ENCODE data around the gene GCAT.

GCAT gene

DNA sequence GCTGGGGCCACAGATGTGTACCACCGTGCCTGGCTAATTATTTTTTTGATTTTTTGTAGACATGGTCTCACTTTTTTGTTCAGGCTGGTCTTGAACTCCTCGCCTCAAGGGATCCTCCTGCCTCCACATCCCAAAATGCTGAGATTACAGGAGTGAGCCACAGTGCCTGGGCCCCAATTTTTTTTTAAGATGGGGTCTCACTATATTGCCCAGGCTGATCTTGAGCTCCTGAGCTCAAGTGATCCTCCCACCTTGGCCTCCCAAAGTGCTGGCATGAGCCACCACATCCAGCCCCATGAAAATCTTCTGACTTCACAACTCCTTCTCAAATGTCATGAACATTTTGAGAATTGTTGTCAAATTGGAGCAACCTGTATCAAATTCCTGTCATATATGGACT lies 38.7 kb downstream of the GCAT start:
- no peak for DNase-seq

DNA sequence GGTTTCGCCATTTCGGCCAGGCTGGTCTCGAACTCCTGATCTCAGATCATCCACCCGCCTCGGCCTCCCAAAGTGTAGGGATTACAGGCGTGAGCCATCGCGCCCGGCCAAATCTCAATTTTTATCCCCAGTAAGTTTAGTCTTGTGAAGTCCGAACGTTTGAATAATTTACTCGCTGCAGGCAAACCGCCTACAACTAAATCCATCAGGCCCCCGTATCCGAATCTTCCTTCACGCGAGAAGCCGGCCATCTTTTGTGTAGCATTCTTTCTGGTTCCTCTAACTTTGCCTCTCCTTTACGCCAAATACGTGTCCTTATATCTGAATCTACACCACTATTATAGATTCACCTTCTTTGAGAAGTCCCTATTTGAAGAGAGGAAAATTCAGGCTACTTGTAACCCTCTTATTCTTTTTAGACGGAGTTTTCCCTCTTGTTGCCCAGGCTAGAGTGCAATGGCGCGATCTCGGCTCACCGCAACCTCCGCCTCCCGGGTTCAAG lies 40.9 kb downstream of the GCAT start:
- DNase-seq, result peak in 1 of 2 donors; percentile 36

DNA sequence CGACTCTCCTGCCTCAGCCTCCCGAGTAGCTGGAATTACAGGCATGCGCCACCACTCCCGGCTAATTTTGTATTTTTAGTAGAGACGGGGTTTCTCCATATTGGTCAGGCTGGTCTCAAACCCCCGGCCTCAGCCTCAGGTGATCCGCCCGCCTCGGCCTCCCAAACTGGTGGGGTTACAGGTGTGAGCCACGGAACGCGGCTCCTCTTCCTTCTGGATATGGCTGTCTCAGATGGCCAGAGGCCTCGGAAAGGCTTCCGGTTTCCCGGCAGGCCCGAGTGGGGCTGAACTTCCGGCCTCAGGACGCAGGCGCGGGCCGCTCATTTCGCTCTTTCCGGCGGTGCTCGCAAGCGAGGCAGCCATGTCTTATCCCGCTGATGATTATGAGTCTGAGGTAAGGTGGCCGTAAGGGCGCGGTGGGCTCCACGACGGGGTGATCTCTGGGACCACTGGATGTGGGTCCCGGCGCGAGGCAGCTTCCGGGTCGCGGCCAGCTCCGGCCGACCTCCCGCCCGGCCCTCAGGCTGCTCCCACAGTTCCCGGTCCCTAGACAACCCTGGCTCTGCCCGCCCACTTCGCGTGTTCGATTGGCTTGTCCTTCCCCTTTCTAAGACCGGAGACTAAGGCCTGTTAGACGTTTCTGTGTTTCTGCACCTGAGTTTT lies 41.5 kb downstream of the GCAT start, which contains the start of gene EIF3L:
TSS of gene EIF3L (plus strand) at position 331 of the 663 bp plus-strand sequence. CDS start at position 362, 31 bp downstream.
- DNase-seq, result peak; percentile 88

DNA sequence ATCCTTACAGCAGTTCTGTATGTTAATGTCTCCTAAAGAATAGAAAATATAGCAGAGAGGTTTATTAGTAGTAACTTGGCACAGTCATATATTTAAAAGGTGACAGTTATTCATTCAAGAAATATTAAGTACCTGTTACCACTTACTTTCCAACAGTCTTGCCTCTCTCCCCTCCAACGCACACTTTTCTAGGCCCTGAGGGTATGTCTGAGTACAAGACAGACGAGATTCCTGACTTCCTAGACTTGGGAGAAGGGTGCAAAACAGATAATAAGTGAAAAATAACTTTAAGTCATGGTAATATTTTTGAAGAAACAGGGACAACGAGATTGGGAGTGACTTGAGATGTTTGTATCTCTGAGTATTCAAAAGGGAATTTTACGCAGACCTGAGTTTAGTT lies 43.1 kb downstream of the GCAT start:
- no peak for DNase-seq

DNA sequence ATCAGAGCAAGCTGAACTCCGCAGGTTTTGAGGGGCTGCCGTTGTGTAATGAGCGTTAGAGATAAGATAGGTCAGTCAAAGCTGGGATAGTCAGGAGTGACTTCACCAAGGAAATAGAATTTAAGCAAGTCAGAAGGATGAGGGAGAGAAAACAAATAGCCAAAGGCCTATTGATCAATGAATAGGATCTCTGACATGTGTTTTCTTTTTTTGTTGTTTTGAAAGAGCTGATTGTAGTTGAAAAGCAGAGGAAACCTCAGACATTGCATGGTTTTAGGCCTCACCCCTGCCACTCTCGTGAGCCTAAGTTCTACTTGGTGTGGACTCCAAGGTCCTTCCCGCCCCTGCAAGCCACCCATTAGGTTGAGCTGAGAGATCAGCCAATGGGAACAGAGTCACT lies 44.7 kb downstream of the GCAT start:
- no peak for DNase-seq

DNA sequence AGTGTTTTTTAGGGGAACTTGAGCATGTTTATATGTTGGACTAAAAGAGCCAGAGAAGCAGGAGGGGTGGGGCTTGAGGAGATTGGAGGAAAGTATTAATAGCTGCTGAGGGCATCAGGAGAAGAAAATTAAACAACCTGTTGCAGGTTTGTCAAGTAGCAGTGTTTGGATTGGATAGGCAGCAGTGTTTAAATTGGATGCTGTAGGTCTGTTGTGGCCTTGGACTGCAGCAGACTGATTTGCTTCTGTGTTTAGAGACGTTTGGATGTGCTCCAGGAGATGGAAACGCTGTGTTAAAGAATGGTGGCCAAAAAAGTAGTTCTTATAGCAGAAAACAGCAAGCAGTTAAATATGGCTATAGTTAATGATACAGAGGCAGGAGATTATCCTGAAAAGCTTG lies 47.2 kb downstream of the GCAT start:
- no peak for DNase-seq

DNA sequence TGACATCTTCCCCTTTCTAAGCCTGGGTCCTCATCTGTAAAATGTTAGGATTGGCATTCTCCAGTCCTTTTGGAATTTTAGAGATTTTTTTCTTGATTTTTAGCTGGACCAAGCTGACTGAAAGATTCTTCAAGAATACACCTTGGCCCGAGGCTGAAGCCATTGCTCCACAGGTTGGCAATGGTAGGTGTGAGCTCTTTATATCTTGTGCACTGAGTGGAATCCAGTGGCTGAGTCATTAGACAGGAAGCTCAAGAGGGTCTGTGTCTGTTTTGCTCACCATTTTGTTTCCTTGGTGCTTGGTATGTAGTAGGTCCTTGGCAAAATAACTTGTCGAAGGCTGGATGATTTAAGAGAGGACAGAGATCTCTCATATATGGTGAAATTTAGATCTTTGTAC lies 47.7 kb downstream of the GCAT start:
- no peak for DNase-seq

DNA sequence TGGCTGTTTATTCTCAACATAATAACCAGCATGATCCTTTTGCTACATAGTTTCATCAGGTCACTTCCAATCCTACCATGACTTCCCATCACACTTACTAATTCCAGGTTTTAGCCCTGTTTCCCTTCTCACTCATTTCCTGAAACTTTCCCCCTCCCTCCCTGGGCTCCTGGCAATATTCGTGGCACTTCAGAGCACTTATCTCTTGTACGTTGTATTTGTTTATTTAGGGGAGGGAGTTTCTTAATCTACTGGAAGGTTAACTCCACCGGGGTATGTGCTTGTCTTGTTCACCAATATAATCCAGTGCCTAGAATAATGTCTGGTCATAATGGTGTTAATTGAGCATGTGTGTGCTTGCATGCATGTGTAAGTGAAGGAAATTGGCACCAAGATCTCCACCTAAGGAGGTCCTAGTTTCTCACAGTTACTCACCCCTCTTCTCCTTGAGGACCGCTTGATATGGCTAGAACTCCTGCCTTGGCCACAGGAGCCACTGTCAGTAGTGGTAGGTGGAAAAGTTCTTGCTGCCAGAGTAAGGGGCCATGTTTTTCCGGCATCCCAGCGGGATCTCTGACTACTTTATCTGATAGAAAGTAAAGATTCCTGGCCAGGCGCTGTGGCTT lies 53.2 kb downstream of the GCAT start:
- DNase-seq, result no peak

DNA sequence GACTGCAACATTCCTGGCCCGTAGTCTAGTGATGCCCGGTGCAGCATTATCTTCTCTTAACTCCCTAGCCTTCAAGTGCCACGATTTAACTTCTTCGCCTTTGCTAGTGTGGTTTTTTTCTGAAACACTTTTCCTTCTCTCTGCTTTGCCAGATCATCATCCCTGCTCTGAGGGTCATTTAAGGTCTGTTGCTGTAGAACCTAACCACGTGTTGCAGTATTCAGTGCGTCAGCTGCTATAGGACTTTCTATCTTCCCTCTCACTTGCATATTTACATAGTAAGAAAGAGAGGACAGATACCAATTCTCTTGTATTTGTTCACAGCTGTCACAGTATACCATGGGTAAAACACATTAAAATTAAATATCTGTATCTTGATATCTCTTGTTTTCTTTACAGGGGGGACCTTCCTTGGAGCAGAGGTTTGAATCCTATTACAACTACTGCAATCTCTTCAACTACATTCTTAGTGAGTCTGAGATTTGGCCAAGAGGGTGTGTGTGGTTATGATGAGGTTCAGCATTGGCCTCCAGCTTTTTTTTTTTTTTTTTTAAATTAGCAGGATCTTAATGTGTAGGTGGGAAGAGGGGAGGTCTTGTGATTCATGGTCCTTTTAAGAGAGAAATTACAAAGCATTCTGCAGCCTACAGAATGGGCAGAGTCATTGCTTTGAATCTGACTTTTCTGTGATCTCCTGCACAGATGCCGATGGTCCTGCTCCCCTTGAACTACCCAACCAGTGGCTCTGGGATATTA lies 55.0 kb downstream of the GCAT start:
- no peak for DNase-seq

DNA sequence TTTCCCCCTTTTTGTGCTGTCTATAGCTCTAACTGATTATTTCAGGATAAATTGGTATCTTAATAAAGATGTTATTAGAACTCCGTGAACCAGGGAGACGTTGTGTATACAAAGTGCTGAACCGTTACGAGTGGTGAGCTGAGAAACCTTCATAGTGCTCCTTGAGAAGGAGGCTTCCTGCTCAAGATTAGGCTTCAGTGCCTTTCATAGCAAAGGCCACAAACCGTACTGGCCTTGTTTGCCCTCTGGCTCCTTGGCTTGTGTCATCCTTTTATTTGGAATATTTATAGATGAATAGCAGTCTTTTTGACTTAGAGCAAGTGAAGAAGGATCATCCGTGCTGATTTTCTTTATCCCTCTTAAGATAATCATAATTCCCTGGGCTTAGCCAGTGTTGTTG lies 57.8 kb downstream of the GCAT start:
- no peak for DNase-seq

All from CD4-positive, alpha-beta T cell treated with Interleukin-4 for 1 hour (primary cell).